Breast epithelium (tissue), 4 donors: ENCODE data around the gene CTNNBL1. TPM values are rescaled to one million over a fixed set of nuclear protein-coding genes. Genes with fewer than 3 reads are reported as not detected.

Experiments
- DNase-seq, 2 donors: peaks; one replicate each; pipeline ENCODE4 v3.0.0-alpha.2; 2019; ENCODE audit warnings: low spot score in 2 of 2
- H3K27ac ChIP-seq, 2 donors: fragments of 200-600 bp; sonication (generic) in 1 of 2; one replicate each; pipeline ENCODE4 v1.5.1; 2016 to 2019; ENCODE audit warnings: mild to moderate bottlenecking in 1 of 2
- H3K27me3 ChIP-seq, 2 donors: fragments of 200-600 bp; sonication (generic) in 1 of 2; one replicate each; pipeline versions ENCODE4 v1.5.1 to v1.6.0; 2017 to 2019; ENCODE audit warnings: control low read depth in 1 of 2, mild to moderate bottlenecking in 1 of 2
- H3K36me3 ChIP-seq: fragments of 200-600 bp; one replicate; pipeline ENCODE4 v1.5.1; 2019
- H3K4me1 ChIP-seq, 2 donors: fragments of 200-600 bp; sonication (generic); one replicate each; pipeline ENCODE4 v1.5.1; 2016 to 2019; ENCODE audit warnings: control low read depth in 1 of 2
- H3K4me3 ChIP-seq, 3 donors: fragments of 200-600 bp; sonication (generic); 1 replicate in 2 of 3; 2 replicates in 1 of 3; pipeline ENCODE4 v1.5.1; 2016 to 2019; ENCODE audit warnings: mild to moderate bottlenecking in 3 of 3, moderate library complexity in 2 of 3
- H3K9me3 ChIP-seq, 2 donors: fragments of 200-600 bp; sonication (generic) in 1 of 2; one replicate each; pipeline ENCODE4 v1.5.1; 2016 to 2019; ENCODE audit warnings: control low read depth in 1 of 2
- CTCF ChIP-seq, 3 donors: fragments of 450-650 bp; IDR thresholded peaks; one replicate each; pipeline ENCODE4 v1.5.1; 2016 to 2017; ENCODE audit warnings: antibody characterized with exemption in 3 of 3, mild to moderate bottlenecking in 3 of 3, moderate library complexity in 3 of 3
- POLR2A ChIP-seq: fragments of 450-650 bp; IDR thresholded peaks from one replicate; pipeline ENCODE4 v1.6.1; 2016; ENCODE audit warnings: antibody characterized with exemption, mild to moderate bottlenecking, moderate library complexity
- POLR2AphosphoS5 ChIP-seq, 3 donors: sonication (generic); formaldehyde crosslinking; IDR thresholded peaks; one replicate each; pipeline ENCODE4 v1.6.1; 2017; ENCODE audit warnings: antibody characterized with exemption in 3 of 3
- intact Hi-C: fragments of 100-400 bp; cut with DNase I; formaldehyde crosslinking; loops from one replicate; pipeline ENCODE4 v1.15.1; 2023; ENCODE audit warnings: low total_unique reads
- total RNA-seq, 3 donors: library from RNA; depleted of rRNA; stranded (reverse); fragments of >200 nt; gene quantifications; one replicate each; pipeline ENCODE4 v1.1.0, GENCODE V29; 2016

The CTNNBL1 gene
- total RNA-seq, 3 donors from 2014 or later = 32.2 to 37.0 (median 32.4) TPM

- intact Hi-C loops = no loop called here
- no peaks in the 10 kb centered on the region for H3K4me1 ChIP-seq
- no peak overlapping the region for H3K27ac ChIP-seq
- no peaks in the 10 kb centered on the region for H3K27me3 ChIP-seq
- no peak for TF ChIP-seq POLR2A
- no peak for TF ChIP-seq POLR2AphosphoS5 (IDR thresholded peaks at IDR 0.05)
- no peak for TF ChIP-seq CTCF (IDR thresholded peaks at IDR 0.05)
- H3K36me3 ChIP-seq = no peaks in the 10 kb centered on the region
- H3K9me3 ChIP-seq = no peaks in the 10 kb centered on the region
- no peak for DNase-seq
- H3K4me3 ChIP-seq = no peak overlapping the region
Observed at GRCh38 chr20:37741570-37741969, 47.7 kb downstream of the CTNNBL1 start.

- no peaks in the 10 kb centered on the region for H3K4me1 ChIP-seq
- TF ChIP-seq CTCF (IDR thresholded peaks at IDR 0.05) = no peak
- no peak for TF ChIP-seq POLR2A
- TF ChIP-seq POLR2AphosphoS5 (IDR thresholded peaks at IDR 0.05) = no peak
- no peak overlapping the region for H3K4me3 ChIP-seq
- H3K36me3 ChIP-seq = no peaks in the 10 kb centered on the region
- H3K27ac ChIP-seq = no peak overlapping the region
- intact Hi-C loops = no loop called here
- H3K9me3 ChIP-seq = no peaks in the 10 kb centered on the region
- no peaks in the 10 kb centered on the region for H3K27me3 ChIP-seq
- DNase-seq = no peak
Observed at GRCh38 chr20:37742131-37742530, 48.3 kb downstream of the CTNNBL1 start.

- no peak for DNase-seq
- no peak for TF ChIP-seq POLR2A
- Histone ChIP-seq H3K27ac (no peak overlapping the region), H3K4me3 (no peak overlapping the region), H3K9me3 (no peaks in the 10 kb centered on the region), H3K36me3 (no peaks in the 10 kb centered on the region), H3K4me1 (no peaks in the 10 kb centered on the region), H3K27me3 (no peaks in the 10 kb centered on the region)
- intact Hi-C loops = no loop called here
Observed at GRCh38 chr20:37744347-37744746, 50.5 kb downstream of the CTNNBL1 start.

GRCh38 chr20:37745553-37745952 lies 51.7 kb downstream of the CTNNBL1 start:
- no peak for DNase-seq
- Histone ChIP-seq H3K4me1 (no peaks in the 10 kb centered on the region), H3K27me3 (no peaks in the 10 kb centered on the region), H3K36me3 (no peaks in the 10 kb centered on the region), H3K9me3 (no peaks in the 10 kb centered on the region), H3K4me3 (no peak overlapping the region), H3K27ac (no peak overlapping the region)
- intact Hi-C loops = no loop called here
- no peak for TF ChIP-seq CTCF (IDR thresholded peaks at IDR 0.05)
- no peak for TF ChIP-seq POLR2A
- no peak for TF ChIP-seq POLR2AphosphoS5 (IDR thresholded peaks at IDR 0.05)

GRCh38 chr20:37748015-37748414 lies 54.2 kb downstream of the CTNNBL1 start:
- H3K4me1 ChIP-seq = no peaks in the 10 kb centered on the region
- no peaks in the 10 kb centered on the region for H3K9me3 ChIP-seq
- no peak for DNase-seq
- TF ChIP-seq CTCF (IDR thresholded peaks at IDR 0.05) (no peak), POLR2AphosphoS5 (IDR thresholded peaks at IDR 0.05) (no peak), POLR2A (no peak)
- no peaks in the 10 kb centered on the region for H3K36me3 ChIP-seq
- intact Hi-C loops = no loop called here
- H3K4me3 ChIP-seq = no peak overlapping the region
- no peaks in the 10 kb centered on the region for H3K27me3 ChIP-seq
- H3K27ac ChIP-seq = no peak overlapping the region

- intact Hi-C loops = no loop called here
- Histone ChIP-seq H3K4me1 (no peaks in the 10 kb centered on the region), H3K9me3 (no peaks in the 10 kb centered on the region), H3K27ac (no peak overlapping the region), H3K4me3 (no peak overlapping the region), H3K27me3 (no peaks in the 10 kb centered on the region), H3K36me3 (no peaks in the 10 kb centered on the region)
- DNase-seq = no peak
- TF ChIP-seq POLR2AphosphoS5 (IDR thresholded peaks at IDR 0.05) (no peak), POLR2A (no peak), CTCF (IDR thresholded peaks at IDR 0.05) (no peak)
Observed at GRCh38 chr20:37749218-37749617, 55.4 kb downstream of the CTNNBL1 start.
